Keratinocyte (primary cell): ENCODE data around the gene GIPR.

Experiments
- EZH2 ChIP-seq: IDR thresholded peaks from one replicate; pipeline ENCODE4 v1.6.1; 2012; ENCODE audit warnings: inconsistent platforms, mild to moderate bottlenecking, low read length, moderate library complexity
- TF ChIP-seq, protein P1 (sequence below), 3 experiments: IDR thresholded peaks in 1 of 3; conservative IDR thresholded peaks in 1 of 3; optimal IDR thresholded peaks in 1 of 3; 2 replicates in 2 of 3; 3 replicates in 1 of 3; pipeline versions ENCODE3 to v1.5.1; 2011; ENCODE audit warnings: low read length in 3 of 3, mild to moderate bottlenecking in 3 of 3, moderate library complexity in 2 of 3, control low read depth in 1 of 3, inconsistent platforms in 1 of 3; ENCODE audit not compliant: insufficient read depth in 2 of 3; ENCODE audit errors: extremely low read depth in 1 of 3

DNA sequence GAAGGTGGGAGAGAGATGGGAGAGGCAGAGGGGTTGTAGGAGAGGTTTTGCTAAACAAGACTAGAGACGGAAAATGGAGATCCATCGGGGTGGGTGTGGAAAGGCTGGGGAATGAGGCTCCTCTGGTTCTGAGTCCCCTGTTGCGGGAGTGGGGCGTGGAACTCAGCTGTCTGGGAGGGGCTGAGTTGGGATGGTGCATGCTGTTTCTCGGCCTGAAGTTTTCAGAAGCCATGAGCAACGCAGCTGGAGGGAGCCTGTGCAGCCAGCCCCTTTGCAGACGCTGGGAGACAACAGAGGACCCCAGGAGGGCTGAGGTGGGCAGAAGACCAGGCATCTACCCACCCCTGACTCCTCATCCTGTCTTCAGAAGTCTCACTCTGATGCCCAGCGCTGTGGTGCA, 7.4 kb upstream of the GIPR start:
- TF ChIP-seq, protein P1, sequence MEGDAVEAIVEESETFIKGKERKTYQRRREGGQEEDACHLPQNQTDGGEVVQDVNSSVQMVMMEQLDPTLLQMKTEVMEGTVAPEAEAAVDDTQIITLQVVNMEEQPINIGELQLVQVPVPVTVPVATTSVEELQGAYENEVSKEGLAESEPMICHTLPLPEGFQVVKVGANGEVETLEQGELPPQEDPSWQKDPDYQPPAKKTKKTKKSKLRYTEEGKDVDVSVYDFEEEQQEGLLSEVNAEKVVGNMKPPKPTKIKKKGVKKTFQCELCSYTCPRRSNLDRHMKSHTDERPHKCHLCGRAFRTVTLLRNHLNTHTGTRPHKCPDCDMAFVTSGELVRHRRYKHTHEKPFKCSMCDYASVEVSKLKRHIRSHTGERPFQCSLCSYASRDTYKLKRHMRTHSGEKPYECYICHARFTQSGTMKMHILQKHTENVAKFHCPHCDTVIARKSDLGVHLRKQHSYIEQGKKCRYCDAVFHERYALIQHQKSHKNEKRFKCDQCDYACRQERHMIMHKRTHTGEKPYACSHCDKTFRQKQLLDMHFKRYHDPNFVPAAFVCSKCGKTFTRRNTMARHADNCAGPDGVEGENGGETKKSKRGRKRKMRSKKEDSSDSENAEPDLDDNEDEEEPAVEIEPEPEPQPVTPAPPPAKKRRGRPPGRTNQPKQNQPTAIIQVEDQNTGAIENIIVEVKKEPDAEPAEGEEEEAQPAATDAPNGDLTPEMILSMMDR (optimal IDR thresholded peaks at IDR 0.05 in 1 of 3, IDR thresholded peaks at IDR 0.05 in 1 of 3, conservative IDR thresholded peaks at IDR 0.05 in 1 of 3; ENCODE audit: extremely low read depth in 1 of 3, insufficient read depth in 2 of 3, low read length in 3 of 3), result no peak
- TF ChIP-seq EZH2, result no peak
